C4-2B (cell line): ENCODE data around the gene CCDC88C.

Source experiments
- H3K27ac ChIP-seq: fragments of 450-650 bp; 2 replicates; pipeline ENCODE4 v1.5.1; 2017
- ZFX ChIP-seq: fragments of 450-650 bp; IDR thresholded peaks from 2 replicates; pipeline ENCODE4 v1.6.1; 2017
- TF ChIP-seq, protein P1 (sequence below): fragments of 450-650 bp; conservative IDR thresholded peaks from 2 replicates; pipeline ENCODE4 v1.5.1; 2017; ENCODE audit warnings: mild to moderate bottlenecking

Gene CCDC88C

DNA sequence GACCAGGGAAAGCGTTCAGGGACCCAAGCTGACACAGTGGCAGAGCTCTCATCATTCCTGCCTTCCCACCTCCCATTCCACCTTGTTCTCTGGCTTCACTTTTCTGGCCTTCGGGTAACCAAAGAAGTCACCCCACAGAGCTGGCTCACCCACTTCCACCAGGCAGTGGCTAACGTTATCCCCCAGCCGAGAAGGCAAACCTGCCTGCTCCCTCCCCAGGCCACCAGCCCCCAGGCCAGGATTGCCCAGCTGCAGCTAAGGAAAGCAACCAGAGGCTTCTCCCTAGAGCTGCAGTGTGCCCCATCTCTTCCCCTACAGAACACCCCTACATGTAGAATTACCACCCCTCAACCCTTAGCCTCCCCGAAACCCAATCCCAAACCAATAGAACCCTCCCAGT, 22.2 kb downstream of the CCDC88C start:
- TF ChIP-seq, protein P1, sequence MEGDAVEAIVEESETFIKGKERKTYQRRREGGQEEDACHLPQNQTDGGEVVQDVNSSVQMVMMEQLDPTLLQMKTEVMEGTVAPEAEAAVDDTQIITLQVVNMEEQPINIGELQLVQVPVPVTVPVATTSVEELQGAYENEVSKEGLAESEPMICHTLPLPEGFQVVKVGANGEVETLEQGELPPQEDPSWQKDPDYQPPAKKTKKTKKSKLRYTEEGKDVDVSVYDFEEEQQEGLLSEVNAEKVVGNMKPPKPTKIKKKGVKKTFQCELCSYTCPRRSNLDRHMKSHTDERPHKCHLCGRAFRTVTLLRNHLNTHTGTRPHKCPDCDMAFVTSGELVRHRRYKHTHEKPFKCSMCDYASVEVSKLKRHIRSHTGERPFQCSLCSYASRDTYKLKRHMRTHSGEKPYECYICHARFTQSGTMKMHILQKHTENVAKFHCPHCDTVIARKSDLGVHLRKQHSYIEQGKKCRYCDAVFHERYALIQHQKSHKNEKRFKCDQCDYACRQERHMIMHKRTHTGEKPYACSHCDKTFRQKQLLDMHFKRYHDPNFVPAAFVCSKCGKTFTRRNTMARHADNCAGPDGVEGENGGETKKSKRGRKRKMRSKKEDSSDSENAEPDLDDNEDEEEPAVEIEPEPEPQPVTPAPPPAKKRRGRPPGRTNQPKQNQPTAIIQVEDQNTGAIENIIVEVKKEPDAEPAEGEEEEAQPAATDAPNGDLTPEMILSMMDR, result no peak
- no peak for TF ChIP-seq ZFX
- H3K27ac ChIP-seq, result peak overlapping the region; percentile 85

DNA sequence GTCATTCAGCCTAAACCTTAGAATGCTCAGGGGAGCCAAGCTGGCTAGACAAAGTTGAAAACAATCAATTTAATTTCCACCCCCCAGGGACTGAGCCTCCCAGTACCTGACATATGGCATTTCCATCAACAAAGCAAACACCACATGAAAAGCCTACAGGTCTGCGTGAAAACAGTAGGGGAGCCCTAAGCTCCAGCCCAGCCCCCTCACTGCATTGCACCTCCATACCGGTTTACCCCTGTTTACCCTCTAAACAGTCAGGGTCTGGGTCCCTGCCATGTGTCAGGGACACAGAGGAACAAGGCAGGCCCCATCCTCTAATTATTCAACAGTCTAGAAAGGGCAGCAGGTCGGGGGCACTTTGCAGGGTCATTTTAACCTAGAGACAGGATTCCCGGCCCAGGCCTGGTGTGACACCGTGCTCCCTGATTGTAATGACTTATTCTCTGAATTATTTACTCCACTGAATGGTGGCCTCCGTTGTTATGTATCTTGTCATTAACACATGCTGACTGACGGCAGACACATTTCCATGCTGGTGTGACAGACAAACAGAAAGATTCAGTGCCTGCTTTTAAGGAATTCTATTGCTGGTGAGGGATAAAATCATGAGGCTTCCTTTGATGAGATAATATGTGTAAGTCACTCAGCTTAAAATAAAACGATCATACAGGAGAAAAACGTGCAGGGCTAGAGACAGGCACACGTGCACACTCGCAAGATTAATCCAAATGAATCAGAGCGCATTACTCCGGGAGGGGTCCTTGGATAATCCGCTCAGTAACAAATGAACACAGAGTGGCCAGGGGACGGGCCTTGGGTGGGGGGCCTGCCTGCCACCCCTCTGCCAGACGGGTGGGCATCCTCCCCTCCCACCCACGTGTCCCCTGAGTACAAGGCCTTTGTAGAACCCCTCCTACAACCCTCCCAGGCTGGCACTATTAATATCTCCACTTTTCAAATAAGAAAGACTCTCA, 23.2 kb downstream of the CCDC88C start:
- peak overlapping the region; percentile 85 for H3K27ac ChIP-seq
- TF ChIP-seq, protein P1, result no peak
- TF ChIP-seq ZFX, result no peak

DNA sequence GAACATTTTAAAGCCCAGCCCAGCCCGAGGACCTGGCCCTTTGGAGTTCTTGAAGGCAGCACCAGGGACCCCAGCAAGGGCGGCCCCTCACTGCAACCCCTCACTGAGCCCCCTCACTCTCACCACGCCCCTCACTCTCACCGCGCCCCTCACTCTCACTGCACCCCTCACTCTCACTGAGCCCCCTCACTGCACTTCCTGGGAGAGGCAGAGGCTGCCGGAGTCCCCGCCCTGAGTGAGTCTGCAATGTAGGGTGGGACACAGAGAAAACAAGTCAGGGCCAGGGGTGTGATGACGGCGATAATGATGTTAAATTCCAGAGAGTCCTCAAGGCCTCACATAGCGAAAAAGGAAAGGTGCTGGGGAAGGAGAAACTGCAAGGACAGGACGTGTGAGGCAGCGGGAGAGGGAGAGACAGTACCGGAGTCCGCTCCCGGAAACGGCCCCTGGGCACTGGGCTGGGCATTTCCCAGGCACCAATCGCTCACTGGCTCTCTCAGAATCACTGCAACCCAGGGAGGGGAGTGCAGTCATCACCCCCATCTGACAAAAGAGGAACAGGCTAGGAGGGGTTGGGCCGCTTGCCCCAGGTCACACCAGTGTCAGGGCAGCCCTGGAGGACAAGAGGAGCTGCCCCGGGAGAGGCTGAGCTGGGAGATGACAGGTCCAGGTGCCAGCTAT, 24.9 kb downstream of the CCDC88C start:
- TF ChIP-seq ZFX, result no peak
- TF ChIP-seq, protein P1, result no peak
- H3K27ac ChIP-seq, result peak overlapping the region; percentile 85; the same call in 1 of the 2 replicates

DNA sequence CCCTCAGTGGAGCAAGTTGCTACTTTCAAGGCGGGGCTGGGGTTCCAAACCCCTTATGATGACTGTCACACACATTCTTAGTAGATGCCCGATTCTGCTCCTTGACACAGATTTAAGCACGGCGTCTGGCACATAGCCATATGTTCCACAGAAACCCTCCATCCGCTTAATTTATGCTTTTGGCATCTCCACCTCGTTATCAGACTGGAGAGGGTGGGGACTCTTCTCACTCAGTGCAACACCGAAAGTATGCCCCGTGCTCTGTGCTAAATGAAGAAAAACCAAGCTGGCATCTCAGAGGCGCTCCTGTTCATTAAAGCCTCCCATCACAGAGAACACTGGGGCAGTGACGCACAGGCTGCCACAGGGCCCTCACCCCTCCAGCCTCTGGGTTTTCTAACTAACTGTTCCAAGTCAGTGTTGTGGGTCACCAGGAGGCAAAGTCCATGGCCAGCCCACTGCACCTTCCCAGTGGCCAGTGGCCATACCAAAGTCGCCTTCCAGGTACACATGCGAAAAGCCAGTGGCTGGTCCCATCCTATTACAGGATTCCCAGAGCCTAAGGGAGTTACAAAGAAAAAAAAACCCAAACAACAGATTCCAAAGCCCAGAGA, 27.3 kb downstream of the CCDC88C start:
- TF ChIP-seq, protein P1, result no peak
- TF ChIP-seq ZFX, result no peak
- no peak overlapping the region for H3K27ac ChIP-seq

DNA sequence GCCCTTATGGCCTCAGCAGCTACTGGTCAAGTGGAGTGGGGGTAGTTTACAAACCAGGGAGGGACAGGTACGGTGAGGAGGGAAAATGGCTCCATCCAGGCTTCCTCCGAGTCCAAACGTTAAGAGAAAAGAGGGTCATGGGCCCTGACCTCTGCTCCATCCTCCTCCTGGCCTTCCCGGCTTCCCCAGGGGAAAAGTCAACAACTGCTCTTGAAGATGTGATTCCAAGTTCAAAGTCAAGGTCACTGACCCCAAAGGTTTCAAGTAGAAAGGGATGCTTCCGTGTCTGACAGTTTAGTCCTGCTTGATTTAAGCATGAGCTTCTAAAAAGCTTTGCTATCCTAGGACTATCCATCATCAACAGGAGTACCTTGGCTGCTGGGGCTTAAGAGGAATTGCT, 28.5 kb downstream of the CCDC88C start:
- TF ChIP-seq ZFX, result no peak
- TF ChIP-seq, protein P1, result no peak
- H3K27ac ChIP-seq, result no peak overlapping the region

DNA sequence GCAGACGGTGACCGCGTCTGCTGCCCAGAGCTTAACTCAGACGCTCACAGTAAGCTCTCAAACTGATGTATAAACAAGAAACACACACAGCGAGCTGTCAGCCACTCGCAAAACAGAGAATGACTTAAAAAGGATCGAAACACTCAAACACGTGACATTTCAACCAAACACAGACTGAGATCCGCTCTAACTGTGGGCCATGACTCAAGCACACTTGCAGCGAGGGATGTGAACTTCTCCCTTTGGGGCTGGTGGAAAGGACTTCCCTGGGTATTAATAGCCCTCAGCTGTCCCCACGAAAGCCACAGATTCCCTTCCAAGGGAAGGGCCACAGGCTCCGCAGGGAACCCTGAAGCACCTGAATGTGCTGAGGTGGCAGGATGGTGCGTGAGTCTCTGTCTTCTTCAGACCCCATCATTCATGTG, 29.1 kb downstream of the CCDC88C start:
- TF ChIP-seq, protein P1, result no peak
- no peak for TF ChIP-seq ZFX
- H3K27ac ChIP-seq, result no peak overlapping the region
